GM12801 (cell line): ENCODE measurements around the gene PPP6C.

Source experiments
- CTCF ChIP-seq: IDR thresholded peaks from one replicate; pipeline ENCODE4 v1.5.1; 2011; ENCODE audit warnings: control low read depth; ENCODE audit not compliant: insufficient read length; ENCODE audit errors: extremely low read depth

Gene PPP6C

GRCh38 chr9:125146247-125146646 lies 43.4 kb downstream of the PPP6C start:
- TF ChIP-seq CTCF = no peak

DNA sequence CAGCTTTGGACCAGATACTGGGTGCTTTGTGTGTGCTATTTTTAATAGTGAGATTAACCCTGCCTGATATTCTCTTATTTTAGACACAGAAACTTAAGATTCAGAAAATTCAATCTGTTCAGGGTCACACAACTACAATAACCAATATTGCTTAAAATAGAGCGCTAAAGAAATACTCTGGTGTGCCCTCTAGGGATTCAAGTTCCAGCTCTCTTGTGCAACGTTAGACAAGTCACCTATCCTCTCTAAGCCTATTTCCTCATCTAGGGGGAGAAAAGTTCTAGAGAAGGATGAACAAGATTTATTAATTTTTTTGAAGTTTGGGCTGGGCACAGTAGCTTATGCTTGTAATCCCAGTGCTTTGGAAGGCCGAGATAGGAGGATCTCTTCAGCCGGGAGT lies 44.2 kb downstream of the PPP6C start:
- TF ChIP-seq CTCF = no peak

DNA sequence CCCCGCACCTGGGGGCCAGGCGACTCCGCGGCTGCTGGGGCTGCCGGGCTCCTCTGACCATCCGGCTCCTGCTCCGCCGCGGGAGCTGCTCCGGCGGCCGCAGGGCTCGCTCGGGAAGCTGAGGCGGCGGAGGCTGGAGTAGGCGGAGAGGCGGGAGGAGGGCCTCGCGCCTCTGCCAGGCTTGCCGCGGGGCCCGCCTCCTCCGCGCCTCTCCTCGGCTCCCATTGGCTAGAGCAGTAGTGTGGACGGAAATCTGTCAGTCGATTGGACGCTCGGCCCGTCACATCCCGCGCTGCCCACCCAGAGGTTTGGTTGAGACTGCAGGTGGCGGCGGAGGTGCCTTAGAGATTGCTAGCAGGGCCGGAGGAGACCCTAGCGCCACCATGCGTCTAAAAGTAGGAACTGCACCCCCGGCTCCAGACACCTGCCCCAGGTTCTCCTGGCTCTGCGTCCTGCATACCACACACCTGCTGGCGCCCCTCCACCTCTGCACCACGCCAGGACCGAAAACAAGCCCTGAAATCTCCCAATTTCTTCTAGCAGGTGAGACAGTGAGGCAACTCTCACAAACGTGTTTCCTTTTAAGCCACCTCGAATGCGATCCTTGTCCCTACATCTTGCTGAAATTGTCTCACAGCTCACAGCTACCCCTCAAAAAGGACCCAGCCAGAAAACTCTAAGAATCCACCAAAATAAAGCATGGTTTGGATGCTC lies 46.1 kb downstream of the PPP6C start, which contains the start of gene SCAI:
TSS of gene SCAI (minus strand) at position 152 of the 714 bp plus-strand sequence. CDS start at position 61, 91 bp downstream.
- TF ChIP-seq CTCF = no peak

DNA sequence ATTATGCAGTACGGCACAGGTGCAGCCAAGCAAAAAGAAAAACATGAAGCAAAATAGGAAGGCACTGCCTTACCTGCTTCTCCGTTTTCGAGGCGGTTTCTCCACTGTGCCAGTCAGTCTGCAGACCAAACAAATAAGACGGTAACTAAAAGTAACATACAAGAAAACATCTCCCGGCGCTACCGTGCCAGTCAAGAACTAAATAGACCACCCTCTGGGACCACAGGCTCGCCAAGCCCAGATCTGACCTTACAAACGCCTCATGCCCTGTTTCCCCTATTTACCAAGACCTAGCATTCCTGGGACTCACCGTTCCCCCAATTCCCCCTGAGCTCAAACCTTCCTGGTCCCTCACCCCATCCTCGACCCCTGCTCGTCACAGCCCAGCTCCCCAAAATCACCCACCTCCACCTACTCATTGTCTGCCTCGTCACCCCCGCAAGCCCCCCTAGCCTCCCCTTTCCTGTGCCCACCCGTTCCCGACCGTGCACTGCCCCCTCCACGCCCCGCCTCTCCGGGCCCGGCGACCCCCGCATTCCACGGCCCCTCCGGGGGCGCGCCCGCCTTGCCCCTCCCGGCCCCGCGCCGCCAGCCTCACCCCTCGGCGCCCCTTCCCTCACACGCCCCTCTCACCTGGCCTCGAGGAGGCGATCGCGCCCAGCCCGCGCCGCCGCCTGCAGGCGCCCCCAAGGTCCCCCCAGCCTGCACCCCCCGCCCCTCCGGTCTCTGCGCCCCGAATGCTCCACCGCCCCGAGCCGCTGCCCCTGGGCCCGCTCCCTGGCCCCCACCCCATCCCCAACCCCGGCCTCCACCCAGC lies 46.8 kb downstream of the PPP6C start:
- TF ChIP-seq CTCF = no peak

DNA sequence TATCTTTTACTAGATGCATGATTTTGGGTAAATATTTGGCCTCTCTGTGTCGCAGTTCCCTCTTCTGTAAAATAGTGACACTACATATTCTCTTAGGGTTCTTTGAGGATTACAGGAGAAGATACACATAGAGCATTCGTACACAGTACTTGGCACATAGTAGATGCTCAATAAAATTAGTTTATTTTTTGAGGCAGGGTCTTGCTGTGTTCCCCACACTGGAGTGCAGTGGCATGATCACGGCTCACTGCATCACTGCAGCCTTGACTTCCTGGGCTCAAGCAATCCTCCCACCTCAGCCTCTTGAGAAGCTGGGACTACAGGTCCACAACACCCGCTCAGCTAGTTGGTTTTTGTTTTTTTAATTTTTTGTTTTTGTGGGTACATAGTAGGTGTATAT lies 47.9 kb downstream of the PPP6C start:
- no peak for TF ChIP-seq CTCF

GRCh38 chr9:125141251-125141650 lies 48.4 kb downstream of the PPP6C start:
- no peak for TF ChIP-seq CTCF

DNA sequence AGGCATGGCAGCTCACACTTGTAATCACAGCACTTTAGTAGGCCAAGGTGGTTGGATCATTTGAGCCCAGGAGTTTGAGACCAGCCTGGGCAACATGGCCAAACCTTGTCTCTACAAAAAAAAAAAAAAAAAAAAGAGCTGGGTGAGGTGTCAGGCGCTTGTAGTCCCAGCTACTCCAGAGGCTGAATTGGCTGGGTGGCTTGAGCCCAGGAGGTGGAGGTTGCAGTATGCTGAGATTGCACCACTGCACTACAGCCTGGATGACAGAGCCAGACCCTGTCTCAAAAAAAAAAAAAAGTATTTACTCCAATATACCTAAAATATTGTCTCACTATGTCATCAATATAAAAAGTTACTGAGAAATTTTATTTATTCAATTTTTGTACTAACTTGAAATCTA lies 49.0 kb downstream of the PPP6C start:
- TF ChIP-seq CTCF = no peak
